ENCODE results near the gene ARFIP1.

ARFIP1 gene

DNA sequence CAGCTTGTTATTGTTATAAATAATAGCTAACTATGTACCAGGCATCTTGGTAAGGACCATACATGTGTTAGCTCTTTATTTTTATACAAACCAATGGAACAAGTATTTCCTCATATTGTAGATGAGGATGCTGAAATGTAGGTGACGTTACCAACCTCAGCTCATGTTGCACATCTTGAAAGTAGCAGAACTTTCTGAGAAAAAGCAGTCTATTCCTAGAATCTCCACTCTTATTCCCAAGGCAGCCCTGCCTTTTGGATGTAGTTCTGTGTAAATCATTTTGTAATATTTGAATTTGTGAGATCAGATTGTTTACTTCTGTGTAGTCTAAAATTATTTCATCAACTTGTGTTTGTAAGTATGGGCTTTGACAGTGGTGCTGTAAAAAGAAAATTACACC, 161.7 kb downstream of the ARFIP1 start:
- no peak for DNase-seq

GRCh38 chr4:152942346-152942745, 162.6 kb downstream of the ARFIP1 start:
- no peak for DNase-seq

DNA sequence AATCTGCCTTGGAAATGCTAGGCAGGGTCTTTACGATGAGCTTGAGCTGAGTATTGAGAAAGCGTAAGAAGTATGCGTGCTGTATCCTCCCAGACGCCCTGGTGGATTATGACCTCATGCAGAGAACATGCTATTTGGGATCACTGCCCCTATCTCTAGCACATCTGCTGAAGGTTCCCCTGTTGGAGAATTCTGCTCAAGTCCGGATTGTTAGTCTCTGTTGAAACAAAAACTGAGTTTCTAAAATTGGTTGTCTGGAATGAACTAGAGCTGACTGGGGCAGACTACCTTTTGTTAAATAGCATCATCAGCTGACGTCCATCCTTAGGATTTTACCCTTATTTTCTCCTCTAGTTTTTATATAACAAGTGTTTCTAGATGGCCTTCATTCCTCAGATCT, 163.9 kb downstream of the ARFIP1 start:
- DNase-seq, result peak; percentile 33

GRCh38 chr4:152944666-152945320, 165.0 kb downstream of the ARFIP1 start:
- no peak for DNase-seq

DNA sequence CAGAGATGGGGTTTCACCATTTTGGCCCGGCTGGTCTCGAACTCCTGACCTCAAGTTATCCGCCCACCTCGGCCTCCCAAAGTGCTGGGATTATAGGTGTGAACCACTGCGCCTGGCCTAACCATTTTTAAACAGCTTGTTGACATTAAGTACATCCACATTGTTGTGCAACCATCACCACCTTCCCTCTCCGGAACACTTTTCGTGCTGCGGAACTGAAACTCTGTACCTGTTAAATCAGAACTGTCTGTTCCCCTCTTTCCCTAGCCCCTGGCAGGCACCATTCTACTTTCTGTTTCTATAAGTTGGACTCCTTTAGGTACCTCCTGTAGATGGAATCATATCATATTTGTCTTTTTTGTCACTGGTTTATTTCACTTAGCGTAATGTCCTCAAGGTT, 165.9 kb downstream of the ARFIP1 start:
- no peak for DNase-seq

- DNase-seq, result no peak
Measured at GRCh38 chr4:152946446-152946845, 166.7 kb downstream of the ARFIP1 start.

GRCh38 chr4:152947311-152947710, 167.6 kb downstream of the ARFIP1 start:
- DNase-seq, result no peak

- DNase-seq, result no peak
Measured at GRCh38 chr4:152949930-152950329, 170.2 kb downstream of the ARFIP1 start.

DNA sequence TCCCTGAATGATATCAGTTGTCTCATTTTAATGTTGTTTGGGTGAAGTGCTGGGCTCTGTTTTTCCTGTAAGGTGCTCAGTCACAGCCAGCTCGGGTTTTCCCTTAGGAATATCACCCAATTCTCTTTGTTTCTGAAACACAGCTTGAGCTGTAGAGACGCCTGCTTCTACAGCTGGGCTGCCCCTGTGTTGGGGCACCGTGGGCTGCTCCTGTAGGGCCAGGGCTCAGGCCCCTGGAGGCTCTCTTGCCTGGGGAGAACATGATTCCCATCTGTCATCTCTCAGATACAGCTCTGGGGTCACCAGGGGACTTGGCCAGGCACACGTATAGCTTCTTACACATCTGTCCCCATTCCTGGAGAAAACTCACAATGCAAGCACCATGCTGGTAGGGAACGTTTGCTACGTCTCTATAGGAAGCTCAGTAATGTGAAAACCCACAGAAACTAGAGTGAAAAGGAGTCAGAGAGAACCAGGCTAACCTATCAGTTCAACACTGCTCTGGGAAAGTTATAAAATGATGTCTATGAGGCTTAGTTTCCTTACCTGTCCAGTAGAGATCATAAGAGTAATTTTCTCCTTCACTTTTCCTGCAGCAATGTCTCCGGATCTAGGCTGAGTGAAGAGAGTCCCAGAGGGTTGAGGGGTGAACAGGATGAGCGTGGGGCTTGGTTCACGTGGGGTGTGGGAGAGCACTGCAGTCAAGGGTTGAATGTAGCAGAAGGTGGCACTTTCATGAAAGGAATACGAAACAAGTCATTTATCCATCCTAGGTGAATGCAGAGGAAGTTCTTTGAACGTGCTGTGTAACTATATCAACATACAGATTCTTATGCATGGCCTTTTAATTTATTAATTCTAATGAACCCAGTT, 170.9 kb downstream of the ARFIP1 start:
- DNase-seq, result no peak

DNA sequence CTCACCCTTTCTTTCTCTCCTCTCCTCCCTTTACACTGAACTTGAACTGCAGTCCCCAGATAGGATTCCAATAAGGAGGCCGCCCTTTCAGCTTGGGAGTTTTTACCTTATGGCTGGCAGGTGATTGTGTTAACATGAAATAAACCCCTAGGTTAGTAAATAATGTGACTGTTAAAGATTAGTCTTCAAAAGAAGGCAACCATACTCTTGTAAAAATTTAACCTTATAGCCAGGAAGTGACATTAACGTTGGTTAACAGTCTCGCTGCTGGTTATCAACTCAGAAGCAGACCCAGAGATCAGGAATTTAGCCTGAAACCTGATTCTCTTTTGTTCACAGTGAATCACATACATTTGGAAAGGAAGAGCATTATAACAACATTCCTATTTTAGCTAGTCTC, 171.6 kb downstream of the ARFIP1 start:
- DNase-seq, result no peak

- DNase-seq, result no peak
Measured at GRCh38 chr4:152953514-152953913, 173.8 kb downstream of the ARFIP1 start.

DNA sequence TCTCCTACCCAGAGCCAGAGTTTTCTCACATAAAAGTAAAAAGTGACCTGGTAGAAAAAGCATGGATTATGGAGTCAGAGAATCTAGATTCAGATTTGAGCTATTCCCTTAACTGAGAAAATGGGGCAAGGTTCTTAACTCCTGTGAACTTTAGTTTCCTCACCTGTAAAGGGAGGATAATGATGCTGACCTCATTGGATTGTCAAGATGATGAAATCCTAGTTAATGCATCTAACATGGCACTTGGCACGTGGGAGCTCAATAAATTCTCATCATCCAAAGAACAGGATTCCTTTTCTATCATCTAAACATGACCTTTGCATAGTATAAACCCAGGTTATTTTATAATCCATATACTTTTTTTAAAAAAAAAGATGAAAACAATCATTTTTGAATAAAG, 175.0 kb downstream of the ARFIP1 start:
- DNase-seq, result no peak

DNA sequence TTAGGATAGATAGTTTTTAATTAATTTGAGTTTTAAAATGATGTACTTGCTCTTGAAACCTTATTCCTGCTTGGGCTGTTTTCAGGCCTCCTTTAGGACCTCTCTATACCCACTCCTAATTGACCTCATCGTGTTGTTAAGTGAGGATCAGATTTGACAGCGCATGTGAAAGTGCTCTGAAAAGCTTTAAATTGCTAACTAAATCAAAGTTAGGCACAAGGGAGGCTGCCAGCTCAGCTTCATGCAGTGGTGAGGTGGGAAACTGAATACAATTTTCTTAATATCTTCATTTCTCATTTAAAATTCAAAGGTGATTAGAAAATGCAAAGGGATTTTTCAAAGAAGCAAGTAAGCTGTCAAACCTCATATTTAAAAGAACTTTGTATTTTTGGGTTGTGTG, 176.4 kb downstream of the ARFIP1 start:
- DNase-seq, result no peak

- no peak for DNase-seq
Measured at GRCh38 chr4:152956650-152957436, 177.1 kb downstream of the ARFIP1 start.

- DNase-seq, result no peak
Measured at GRCh38 chr4:152957437-152958171, 177.8 kb downstream of the ARFIP1 start.

DNA sequence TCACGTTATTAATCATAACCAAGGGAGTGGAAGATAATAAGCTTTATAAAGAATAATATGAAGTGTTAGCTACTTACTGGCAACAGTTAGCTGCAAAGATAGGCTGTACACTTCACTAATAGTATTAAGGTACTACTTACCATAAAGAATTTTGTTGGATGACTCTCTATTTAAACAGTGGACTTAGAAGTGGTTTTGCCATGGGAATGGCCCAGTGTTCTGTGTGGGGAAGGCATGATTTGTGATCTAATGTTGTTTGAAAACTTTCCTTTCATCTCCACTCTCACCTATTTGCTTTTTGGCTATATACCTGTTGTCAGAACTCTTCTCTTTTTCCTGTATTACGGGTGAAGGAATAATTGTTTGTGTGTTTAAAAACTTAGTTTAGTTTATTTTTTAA, 179.3 kb downstream of the ARFIP1 start:
- no peak for DNase-seq

GRCh38 chr4:152960082-152960481, 180.3 kb downstream of the ARFIP1 start:
- DNase-seq, result no peak

DNA sequence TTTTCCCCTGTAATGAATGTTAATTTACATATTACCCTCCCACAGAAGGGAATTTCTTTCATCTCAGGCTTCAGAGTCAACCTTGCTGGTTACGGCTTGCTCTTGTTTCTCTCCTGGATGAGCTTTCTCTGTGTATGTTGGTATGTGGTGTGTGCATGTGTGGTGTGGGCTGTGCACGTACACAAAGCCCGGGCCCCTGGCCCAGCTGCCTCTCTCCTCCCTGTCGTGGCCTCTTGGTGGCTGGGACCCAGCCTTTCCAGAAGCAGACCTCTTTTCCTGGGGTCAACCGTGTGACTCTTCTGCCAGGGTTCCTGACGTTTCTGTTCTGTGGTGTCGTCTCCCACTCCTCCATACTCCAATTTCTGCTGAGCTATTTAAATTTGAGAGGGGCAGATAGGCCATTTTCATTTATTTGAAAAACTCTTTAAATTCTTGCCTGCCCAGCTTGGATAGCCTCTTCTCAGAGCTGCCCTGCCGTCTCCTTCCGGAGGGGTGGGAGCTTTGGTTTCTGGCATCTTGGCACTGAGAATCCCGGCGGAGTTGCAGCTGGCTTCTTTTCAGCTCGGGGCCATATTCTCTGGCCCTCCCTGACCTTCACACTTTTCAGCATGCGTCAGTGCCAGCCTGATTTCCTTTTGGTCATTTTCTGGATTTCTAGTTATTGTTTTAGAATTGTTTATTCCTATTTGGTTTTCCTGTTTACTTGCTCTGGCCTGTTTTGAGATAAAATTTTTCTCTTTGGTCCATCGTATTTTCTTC, 181.4 kb downstream of the ARFIP1 start:
- no peak for DNase-seq

GRCh38 chr4:152961773-152962115, 182.0 kb downstream of the ARFIP1 start:
- DNase-seq, result no peak

Measured in amniotic stem cell (primary cell).